Activated B cell treated with CpG ODN at 0.5 μM for 24 hours (primary cell): Measurements from ENCODE around the gene SCFD2. TPM values are rescaled to one million over a fixed set of nuclear protein-coding genes. Genes with fewer than 3 reads are reported as not detected.

Experiments used
- ATAC-seq: fragments of 200-7000 bp; cut with Tn5 transposase; one replicate; pipeline ENCODE4 v1.10.0; 2021; ENCODE audit warnings: low read depth, mild to moderate bottlenecking, moderate library complexity
- CTCF ChIA-PET: fragments of 350-600 bp; sonication (Branson Sonifier 250); formaldehyde crosslinking; loops from one replicate; lab custom pipeline; 2021; ENCODE audit warnings: antibody characterized with exemption; lab: Charles Lee
- POLR2A ChIA-PET: fragments of 350-600 bp; sonication (Branson Sonifier 250); formaldehyde crosslinking; loops from one replicate; lab custom pipeline; 2021; ENCODE audit warnings: antibody characterized with exemption; lab: Charles Lee
- DNase-seq: peaks from one replicate; pipeline ENCODE4 v3.0.0; 2022
- H3K27ac Mint-ChIP-seq: one replicate; pipeline ENCODE4 v1.8.0; 2020; ENCODE audit warnings: mixed read lengths
- H3K27me3 Mint-ChIP-seq: one replicate; pipeline ENCODE4 v1.8.0; 2021; ENCODE audit warnings: mixed read lengths
- H3K36me3 Mint-ChIP-seq: one replicate; pipeline ENCODE4 v1.8.0; 2021; ENCODE audit warnings: low read depth, mixed read lengths
- H3K4me1 Mint-ChIP-seq: one replicate; pipeline ENCODE4 v1.8.0; 2021; ENCODE audit warnings: mixed read lengths
- H3K4me3 Mint-ChIP-seq: one replicate; pipeline ENCODE4 v1.8.0; 2020; ENCODE audit warnings: mild to moderate bottlenecking, mixed read lengths
- H3K9me3 Mint-ChIP-seq: one replicate; pipeline ENCODE4 v1.8.0; 2020; ENCODE audit warnings: mixed read lengths
- CTCF ChIP-seq: fragments of 200-600 bp; IDR thresholded peaks from one replicate; pipeline ENCODE4 v1.8.0; 2022; ENCODE audit warnings: antibody characterized with exemption, mild to moderate bottlenecking
- intact Hi-C: fragments of 100-400 bp; cut with micrococcal nuclease; formaldehyde crosslinking; loops from one replicate; pipeline ENCODE4 v1.15.1; 2024
- total RNA-seq: library from RNA; stranded (reverse); gene quantifications from 2 replicates; pipeline ENCODE4 v1.2.3, GENCODE V29; 2022

The SCFD2 gene
- total RNA-seq, 1 donor from 2014 or later: 46.6 TPM

- intact Hi-C loops: no loop called here
- POLR2A ChIA-PET: no interaction called here
- Mint-ChIP-seq H3K9me3 (no peaks in the 10 kb centered on the region), H3K4me1 (no peaks in the 10 kb centered on the region), H3K27ac (no peak overlapping the region), H3K27me3 (no peaks in the 10 kb centered on the region), H3K36me3 (peaks cover 44% of the 10 kb centered on the region), H3K4me3 (no peak overlapping the region)
- TF ChIP-seq CTCF: no peak
- ATAC-seq: no peak
- CTCF ChIA-PET: no interaction called here
- no peak for DNase-seq
Observed at GRCh38 chr4:52883707-52884669, 481.9 kb downstream of the SCFD2 start.

GRCh38 chr4:52883183-52883621, 482.7 kb downstream of the SCFD2 start:
- ATAC-seq (no peak), DNase-seq (no peak)
- Mint-ChIP-seq H3K9me3 (no peaks in the 10 kb centered on the region), H3K4me3 (no peak overlapping the region), H3K4me1 (no peaks in the 10 kb centered on the region), H3K27me3 (no peaks in the 10 kb centered on the region), H3K36me3 (peaks cover 38% of the 10 kb centered on the region), H3K27ac (no peak overlapping the region)
- TF ChIP-seq CTCF: no peak
- ChIA-PET CTCF (no interaction called here), POLR2A (no interaction called here)
- intact Hi-C loops: no loop called here

DNA sequence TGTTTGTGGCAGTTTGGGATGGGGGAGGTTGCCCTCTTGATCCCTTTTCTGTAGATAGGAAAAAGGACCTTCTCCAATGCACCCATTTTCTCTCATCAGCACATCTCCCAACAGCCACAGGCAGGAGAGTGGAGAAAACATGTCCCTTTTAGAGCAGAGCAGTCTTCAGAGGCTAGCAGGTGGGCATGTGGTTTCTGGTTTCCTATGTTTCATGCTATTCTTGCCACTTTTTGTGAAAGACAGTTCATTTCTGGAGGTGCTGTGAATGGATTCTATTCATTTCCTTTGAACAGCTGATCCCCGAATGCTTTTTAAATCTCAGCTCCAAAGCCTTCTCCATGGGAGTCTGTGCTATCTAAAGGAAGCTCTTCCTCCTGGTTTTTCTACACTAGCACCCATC, 484.9 kb downstream of the SCFD2 start:
- Mint-ChIP-seq H3K9me3 (no peaks in the 10 kb centered on the region), H3K4me3 (no peak overlapping the region), H3K27me3 (no peaks in the 10 kb centered on the region), H3K4me1 (no peaks in the 10 kb centered on the region), H3K36me3 (peaks cover 22% of the 10 kb centered on the region), H3K27ac (no peak overlapping the region)
- TF ChIP-seq CTCF: no peak
- ATAC-seq (no peak), DNase-seq (no peak)
- CTCF ChIA-PET: no interaction called here
- POLR2A ChIA-PET: no interaction called here
- intact Hi-C loops: no loop called here

GRCh38 chr4:52879471-52879870, 486.4 kb downstream of the SCFD2 start:
- Mint-ChIP-seq H3K4me1 (no peaks in the 10 kb centered on the region), H3K27ac (no peak overlapping the region), H3K36me3 (peaks cover 18% of the 10 kb centered on the region), H3K4me3 (no peak overlapping the region), H3K9me3 (no peaks in the 10 kb centered on the region), H3K27me3 (no peaks in the 10 kb centered on the region)
- POLR2A ChIA-PET: no interaction called here
- intact Hi-C loops: no loop called here
- DNase-seq: no peak
- CTCF ChIA-PET: no interaction called here
- no peak for ATAC-seq
- no peak for TF ChIP-seq CTCF

DNA sequence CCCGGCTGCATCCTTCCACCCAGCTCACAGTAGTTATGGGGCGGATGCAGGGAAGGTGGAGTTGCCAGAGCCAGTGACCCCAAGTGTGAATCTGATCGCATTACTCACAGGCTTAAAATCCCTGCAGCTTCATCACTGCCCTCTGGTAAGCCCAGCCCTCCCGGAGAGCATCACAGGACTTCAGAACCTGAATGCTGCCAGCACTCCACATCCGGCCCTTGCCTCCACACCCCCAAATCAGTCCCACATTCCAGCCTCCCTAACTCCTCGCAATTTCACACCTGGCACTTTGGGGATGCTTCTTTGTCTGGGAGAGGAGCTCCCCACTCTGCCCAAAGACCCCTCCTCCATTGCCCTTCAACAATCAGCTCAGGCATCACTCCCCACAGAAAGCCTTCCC, 488.2 kb downstream of the SCFD2 start:
- DNase-seq (no peak), ATAC-seq (no peak)
- H3K36me3 Mint-ChIP-seq: peaks cover 27% of the 10 kb centered on the region
- no peaks in the 10 kb centered on the region for H3K27me3 Mint-ChIP-seq
- no peak for TF ChIP-seq CTCF
- no peaks in the 10 kb centered on the region for H3K9me3 Mint-ChIP-seq
- no peak overlapping the region for H3K4me3 Mint-ChIP-seq
- no peak overlapping the region for H3K27ac Mint-ChIP-seq
- ChIA-PET CTCF (no interaction called here), POLR2A (no interaction called here)
- no peaks in the 10 kb centered on the region for H3K4me1 Mint-ChIP-seq
- intact Hi-C loops: no loop called here
